ENCODE data around the gene MROH8. TPM values are rescaled to one million over a fixed set of nuclear protein-coding genes. Genes with fewer than 3 reads are reported as not detected.

The MROH8 gene
- total and polyA plus RNA-seq, 2 of the 13 experiments (the other 11 are each of a cell fraction or from before 2014, with no cell fraction given) = 2.6 to 5.5 TPM

DNA sequence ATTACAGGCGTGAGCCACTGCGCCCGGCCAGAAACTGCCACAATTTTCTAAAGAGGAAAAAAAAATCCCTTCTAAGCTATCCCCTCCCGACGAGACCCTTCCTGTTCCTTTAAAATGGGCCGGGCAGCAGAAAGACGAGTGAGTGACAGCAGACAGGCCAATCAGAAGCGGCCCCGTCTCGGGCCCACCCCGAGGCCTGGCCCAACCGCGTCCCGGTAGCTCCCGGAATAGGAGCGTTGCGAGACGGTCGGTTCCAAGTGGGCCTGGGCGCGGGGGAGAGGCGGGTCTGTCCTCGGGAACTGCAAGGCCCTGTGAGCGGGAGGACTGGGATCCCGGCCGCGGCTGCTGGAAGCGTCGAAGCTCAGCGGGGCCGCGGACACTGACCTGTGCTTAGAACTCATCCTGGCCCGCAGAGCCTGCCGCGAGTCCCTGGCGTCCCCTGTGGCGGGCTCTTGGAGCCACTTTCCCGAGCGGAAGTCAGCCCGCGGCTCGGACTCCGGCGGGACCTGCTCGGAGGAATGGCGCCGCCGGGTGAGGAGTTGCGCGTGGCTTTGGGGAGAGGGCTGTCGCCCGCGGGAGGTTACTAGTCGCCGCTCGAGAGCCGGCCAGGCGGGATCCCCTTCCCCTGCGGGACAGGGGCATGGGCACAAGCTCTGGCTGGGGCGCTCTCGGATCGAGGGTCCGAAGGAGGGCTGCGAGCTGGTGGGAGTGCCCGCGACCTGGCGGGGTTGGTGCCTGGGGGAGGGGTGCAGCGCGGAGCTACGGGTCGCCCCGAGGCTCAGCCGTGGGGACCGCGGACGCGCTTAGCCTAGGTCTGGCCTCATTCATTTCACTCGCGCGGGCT, at the start of gene MROH8, which contains the start of gene RPN2 (continued):
- TF ChIP-seq ATF1 (CRISPR knock-in tag; IDR thresholded peaks at IDR 0.05) (peak; percentile 89), NR1H2 (CRISPR knock-in tag; IDR thresholded peaks at IDR 0.05; ENCODE audit: borderline replicate concordance, low read depth) (no peak; the same call in 1 of the 2 replicates), DNMT3B (CRISPR knock-in tag; conservative IDR thresholded peaks at IDR 0.05) (peak; percentile 85), FOXO1 (CRISPR knock-in tag; IDR thresholded peaks at IDR 0.05) (peak; percentile 77), SALL2 (CRISPR knock-in tag; IDR thresholded peaks at IDR 0.05) (peak; percentile 96; the same call in 1 of the 2 replicates), ZNF670 (CRISPR knock-in tag; IDR thresholded peaks at IDR 0.05; ENCODE audit: borderline replicate concordance) (peak; percentile 87; the same call in 1 of the 2 replicates), CCAR2 (optimal IDR thresholded peaks at IDR 0.05; ENCODE audit: low read depth, low read length) (peak; percentile 45), ZNF180 (CRISPR knock-in tag; IDR thresholded peaks at IDR 0.05; ENCODE audit: borderline replicate concordance, low read depth) (no peak), ZNF709 (CRISPR knock-in tag; IDR thresholded peaks at IDR 0.05) (peak; percentile 43; the same call in 1 of the 2 replicates), ZNF251 (CRISPR knock-in tag; IDR thresholded peaks at IDR 0.05) (no peak)
- TF ChIP-seq, protein P1, sequence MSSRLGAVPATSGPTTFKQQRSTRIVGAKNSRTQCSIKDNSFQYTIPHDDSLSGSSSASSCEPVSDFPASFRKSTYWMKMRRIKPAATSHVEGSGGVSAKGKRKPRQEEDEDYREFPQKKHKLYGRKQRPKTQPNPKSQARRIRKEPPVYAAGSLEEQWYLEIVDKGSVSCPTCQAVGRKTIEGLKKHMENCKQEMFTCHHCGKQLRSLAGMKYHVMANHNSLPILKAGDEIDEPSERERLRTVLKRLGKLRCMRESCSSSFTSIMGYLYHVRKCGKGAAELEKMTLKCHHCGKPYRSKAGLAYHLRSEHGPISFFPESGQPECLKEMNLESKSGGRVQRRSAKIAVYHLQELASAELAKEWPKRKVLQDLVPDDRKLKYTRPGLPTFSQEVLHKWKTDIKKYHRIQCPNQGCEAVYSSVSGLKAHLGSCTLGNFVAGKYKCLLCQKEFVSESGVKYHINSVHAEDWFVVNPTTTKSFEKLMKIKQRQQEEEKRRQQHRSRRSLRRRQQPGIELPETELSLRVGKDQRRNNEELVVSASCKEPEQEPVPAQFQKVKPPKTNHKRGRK (CRISPR knock-in tag; IDR thresholded peaks at IDR 0.05) = no peak
- TF ChIP-seq, protein P2, sequence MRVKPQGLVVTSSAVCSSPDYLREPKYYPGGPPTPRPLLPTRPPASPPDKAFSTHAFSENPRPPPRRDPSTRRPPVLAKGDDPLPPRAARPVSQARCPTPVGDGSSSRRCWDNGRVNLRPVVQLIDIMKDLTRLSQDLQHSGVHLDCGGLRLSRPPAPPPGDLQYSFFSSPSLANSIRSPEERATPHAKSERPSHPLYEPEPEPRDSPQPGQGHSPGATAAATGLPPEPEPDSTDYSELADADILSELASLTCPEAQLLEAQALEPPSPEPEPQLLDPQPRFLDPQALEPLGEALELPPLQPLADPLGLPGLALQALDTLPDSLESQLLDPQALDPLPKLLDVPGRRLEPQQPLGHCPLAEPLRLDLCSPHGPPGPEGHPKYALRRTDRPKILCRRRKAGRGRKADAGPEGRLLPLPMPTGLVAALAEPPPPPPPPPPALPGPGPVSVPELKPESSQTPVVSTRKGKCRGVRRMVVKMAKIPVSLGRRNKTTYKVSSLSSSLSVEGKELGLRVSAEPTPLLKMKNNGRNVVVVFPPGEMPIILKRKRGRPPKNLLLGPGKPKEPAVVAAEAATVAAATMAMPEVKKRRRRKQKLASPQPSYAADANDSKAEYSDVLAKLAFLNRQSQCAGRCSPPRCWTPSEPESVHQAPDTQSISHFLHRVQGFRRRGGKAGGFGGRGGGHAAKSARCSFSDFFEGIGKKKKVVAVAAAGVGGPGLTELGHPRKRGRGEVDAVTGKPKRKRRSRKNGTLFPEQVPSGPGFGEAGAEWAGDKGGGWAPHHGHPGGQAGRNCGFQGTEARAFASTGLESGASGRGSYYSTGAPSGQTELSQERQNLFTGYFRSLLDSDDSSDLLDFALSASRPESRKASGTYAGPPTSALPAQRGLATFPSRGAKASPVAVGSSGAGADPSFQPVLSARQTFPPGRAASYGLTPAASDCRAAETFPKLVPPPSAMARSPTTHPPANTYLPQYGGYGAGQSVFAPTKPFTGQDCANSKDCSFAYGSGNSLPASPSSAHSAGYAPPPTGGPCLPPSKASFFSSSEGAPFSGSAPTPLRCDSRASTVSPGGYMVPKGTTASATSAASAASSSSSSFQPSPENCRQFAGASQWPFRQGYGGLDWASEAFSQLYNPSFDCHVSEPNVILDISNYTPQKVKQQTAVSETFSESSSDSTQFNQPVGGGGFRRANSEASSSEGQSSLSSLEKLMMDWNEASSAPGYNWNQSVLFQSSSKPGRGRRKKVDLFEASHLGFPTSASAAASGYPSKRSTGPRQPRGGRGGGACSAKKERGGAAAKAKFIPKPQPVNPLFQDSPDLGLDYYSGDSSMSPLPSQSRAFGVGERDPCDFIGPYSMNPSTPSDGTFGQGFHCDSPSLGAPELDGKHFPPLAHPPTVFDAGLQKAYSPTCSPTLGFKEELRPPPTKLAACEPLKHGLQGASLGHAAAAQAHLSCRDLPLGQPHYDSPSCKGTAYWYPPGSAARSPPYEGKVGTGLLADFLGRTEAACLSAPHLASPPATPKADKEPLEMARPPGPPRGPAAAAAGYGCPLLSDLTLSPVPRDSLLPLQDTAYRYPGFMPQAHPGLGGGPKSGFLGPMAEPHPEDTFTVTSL (CRISPR knock-in tag; IDR thresholded peaks at IDR 0.05; ENCODE audit: borderline replicate concordance) = peak; percentile 78
- TF ChIP-seq, protein P3, sequence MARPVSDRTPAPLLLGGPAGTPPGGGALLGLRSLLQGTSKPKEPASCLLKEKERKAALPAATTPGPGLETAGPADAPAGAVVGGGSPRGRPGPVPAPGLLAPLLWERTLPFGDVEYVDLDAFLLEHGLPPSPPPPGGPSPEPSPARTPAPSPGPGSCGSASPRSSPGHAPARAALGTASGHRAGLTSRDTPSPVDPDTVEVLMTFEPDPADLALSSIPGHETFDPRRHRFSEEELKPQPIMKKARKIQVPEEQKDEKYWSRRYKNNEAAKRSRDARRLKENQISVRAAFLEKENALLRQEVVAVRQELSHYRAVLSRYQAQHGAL (CRISPR knock-in tag; IDR thresholded peaks at IDR 0.05; ENCODE audit: not compliant biosample characterization) = no peak
- TF ChIP-seq, protein P4, sequence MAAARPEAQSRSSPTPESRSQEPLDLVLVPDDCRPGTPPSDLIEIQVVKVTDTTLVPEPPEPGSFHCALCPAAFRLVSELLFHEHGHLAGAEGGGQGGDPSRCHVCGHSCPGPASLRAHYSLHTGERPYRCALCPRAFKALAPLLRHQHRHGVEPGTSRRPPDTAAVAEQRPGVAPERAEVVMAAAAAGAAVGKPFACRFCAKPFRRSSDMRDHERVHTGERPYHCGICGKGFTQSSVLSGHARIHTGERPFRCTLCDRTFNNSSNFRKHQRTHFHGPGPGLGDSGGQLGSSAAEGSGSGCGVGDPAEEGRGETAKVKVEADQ (CRISPR knock-in tag; IDR thresholded peaks at IDR 0.05; ENCODE audit: borderline replicate concordance) = peak; percentile 91

All from HepG2 (cell line).